ENCODE results near the gene SERPINI1. TPM values are rescaled to one million over a fixed set of nuclear protein-coding genes. Genes with fewer than 3 reads are reported as not detected.
"Not testable (repeated sequence)": the region's sequence is repeated elsewhere in the genome, so short reads cannot be mapped to it uniquely, and the experiment has no call there.

SERPINI1 gene
- total and polyA plus RNA-seq, 4 experiments from 2014 or later = 4.3 to 16.9 (median 9.8) TPM

DNA sequence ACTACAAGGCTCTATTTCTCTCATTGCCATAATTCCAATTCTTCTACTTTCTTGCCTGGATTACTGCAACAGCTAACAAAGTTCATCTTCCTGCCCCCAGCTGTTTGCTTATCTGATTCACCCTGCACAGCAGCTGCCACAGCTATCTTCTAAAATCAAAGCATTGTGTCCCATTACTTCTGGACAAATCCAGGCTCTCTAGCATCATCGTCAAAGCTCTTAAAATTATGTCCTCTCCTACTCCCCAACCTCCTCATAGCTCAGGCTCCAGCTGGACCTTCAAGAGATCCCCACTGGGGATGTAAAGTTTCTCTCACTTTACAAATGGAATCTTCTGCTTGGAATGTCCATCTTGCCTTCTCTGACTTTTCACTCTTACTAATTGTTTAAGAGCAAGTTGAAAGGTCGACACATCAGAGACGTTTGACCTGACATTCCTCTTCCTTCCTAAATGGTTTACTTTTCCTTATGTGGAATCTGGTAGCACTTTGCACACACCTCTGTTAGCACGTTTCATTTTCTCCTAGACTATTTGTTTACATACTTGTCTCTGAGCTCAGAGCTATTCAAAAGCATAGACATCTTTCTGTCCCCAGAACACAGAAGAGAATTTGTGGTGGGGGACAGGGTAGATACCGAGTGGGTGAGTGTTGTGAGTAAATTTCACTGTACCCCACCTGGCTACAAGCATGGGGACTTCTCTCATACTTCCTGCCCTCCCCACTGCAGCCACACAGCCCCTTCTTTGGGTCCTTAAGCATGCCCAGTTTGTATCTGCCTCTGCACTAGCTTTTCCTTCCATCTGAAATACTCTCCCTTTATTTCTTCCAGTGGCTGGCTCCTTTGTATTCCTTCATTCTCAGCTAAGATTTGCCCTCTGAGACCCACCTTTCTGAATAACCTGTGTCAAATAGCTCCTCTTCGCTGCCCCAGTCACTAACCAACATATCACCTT lies 77.9 kb downstream of the SERPINI1 start:
- Mint-ChIP-seq H3K27ac (no peak overlapping the region), H3K4me1 (no peaks in the 10 kb centered on the region), H3K4me3 (no peak overlapping the region), H3K36me3 (no peaks in the 10 kb centered on the region), H3K27me3 (no peaks in the 10 kb centered on the region), H3K9me3 (no peaks in the 10 kb centered on the region)
- Histone ChIP-seq H3K4me1 (ENCODE audit: insufficient read depth, low read length) (no peaks in the 10 kb centered on the region), H3K36me3 (ENCODE audit: insufficient read depth, low read length) (no peaks in the 10 kb centered on the region), H3K4me3 (ENCODE audit: low read length in 2 of 2) (no peak overlapping the region), H3K27ac (ENCODE audit: low read depth, low read length) (no peak overlapping the region), H3K27me3 (ENCODE audit: insufficient read depth, low read length) (no peaks in the 10 kb centered on the region), H3K9me3 (ENCODE audit: control insufficient read depth in 1 of 2, low read length in 2 of 2) (no peaks in the 10 kb centered on the region)
- ChIA-PET POLR2A (ENCODE audit: partially characterized antibody) (no interaction called here), CTCF (ENCODE audit: partially characterized antibody) (no interaction called here)
- intact Hi-C loops (cut with micrococcal nuclease) = no loop called here
- DNase-seq = no peak

DNA sequence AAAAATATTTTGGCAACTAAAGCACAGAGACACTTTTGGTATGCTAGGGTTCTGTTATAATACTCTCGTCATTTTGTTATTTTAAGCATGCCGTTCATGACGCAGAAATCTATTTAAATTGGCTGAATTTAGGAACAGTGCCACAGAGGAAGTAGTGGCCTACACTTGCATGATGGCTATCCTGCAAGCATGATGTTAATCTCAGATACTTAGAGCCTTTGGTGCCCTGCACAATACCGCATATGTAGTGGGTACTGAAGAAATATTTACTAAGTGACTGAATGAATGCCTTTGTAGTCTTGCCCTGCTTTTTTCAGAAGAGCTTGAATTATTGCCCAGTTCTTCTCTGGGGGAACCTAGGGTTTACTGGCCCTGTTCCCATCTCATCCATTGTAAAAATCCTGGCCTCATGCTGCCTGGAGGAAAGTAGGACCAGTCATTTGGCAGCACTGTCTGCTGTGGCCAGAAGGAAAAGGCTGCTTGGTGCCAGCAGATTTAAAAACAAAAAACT lies 79.0 kb downstream of the SERPINI1 start:
- ChIA-PET CTCF (ENCODE audit: partially characterized antibody) (no interaction called here), POLR2A (ENCODE audit: partially characterized antibody) (no interaction called here)
- no peak overlapping the region for H3K4me3 Mint-ChIP-seq
- no peaks in the 10 kb centered on the region for H3K4me1 ChIP-seq (ENCODE audit: insufficient read depth, low read length)
- no peaks in the 10 kb centered on the region for H3K9me3 ChIP-seq (ENCODE audit: control insufficient read depth in 1 of 2, low read length in 2 of 2)
- no peak for DNase-seq
- no peaks in the 10 kb centered on the region for H3K36me3 ChIP-seq (ENCODE audit: insufficient read depth, low read length)
- intact Hi-C loops (cut with micrococcal nuclease) = no loop called here
- no peak overlapping the region for H3K27ac Mint-ChIP-seq
- H3K27me3 Mint-ChIP-seq = no peaks in the 10 kb centered on the region
- H3K9me3 Mint-ChIP-seq = no peaks in the 10 kb centered on the region
- H3K27ac ChIP-seq (ENCODE audit: low read depth, low read length) = no peak overlapping the region
- H3K27me3 ChIP-seq (ENCODE audit: insufficient read depth, low read length) = no peaks in the 10 kb centered on the region
- no peaks in the 10 kb centered on the region for H3K4me1 Mint-ChIP-seq
- no peak overlapping the region for H3K4me3 ChIP-seq (ENCODE audit: low read length in 2 of 2)
- no peaks in the 10 kb centered on the region for H3K36me3 Mint-ChIP-seq

DNA sequence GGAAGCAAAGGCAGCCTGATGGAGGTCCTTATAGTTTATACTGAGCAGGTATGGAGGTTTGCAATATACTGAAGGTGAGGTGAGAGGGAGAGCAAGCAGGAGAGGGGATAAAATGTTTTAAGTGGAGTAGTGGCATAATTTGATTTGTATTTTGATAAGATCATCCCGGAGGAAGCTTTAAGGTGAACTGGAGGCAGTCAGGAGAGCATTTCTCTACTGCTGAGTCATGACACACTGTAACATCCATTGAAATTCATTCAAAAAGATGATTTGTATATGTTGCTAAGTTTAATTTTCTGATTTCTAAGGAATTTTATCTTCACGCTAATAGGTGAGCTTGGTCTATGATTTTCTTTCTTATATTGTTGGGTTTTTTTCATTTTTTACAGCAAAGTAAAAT lies 81.4 kb downstream of the SERPINI1 start:
- Mint-ChIP-seq H3K27me3 (no peaks in the 10 kb centered on the region), H3K9me3 (no peaks in the 10 kb centered on the region), H3K36me3 (peaks cover 0 to 6% of the 10 kb centered on the region in 2 donors), H3K27ac (no peak overlapping the region), H3K4me3 (no peak overlapping the region), H3K4me1 (no peaks in the 10 kb centered on the region)
- H3K4me3 ChIP-seq (ENCODE audit: low read length in 2 of 2) = no peak overlapping the region
- no peak for DNase-seq
- no peaks in the 10 kb centered on the region for H3K4me1 ChIP-seq (ENCODE audit: insufficient read depth, low read length)
- ChIA-PET POLR2A (ENCODE audit: partially characterized antibody) (no interaction called here), CTCF (ENCODE audit: partially characterized antibody) (no interaction called here)
- H3K36me3 ChIP-seq (ENCODE audit: insufficient read depth, low read length) = no peaks in the 10 kb centered on the region
- H3K27ac ChIP-seq (ENCODE audit: low read depth, low read length) = no peak overlapping the region
- no peaks in the 10 kb centered on the region for H3K27me3 ChIP-seq (ENCODE audit: insufficient read depth, low read length)
- H3K9me3 ChIP-seq (ENCODE audit: control insufficient read depth in 1 of 2, low read length in 2 of 2) = no peaks in the 10 kb centered on the region
- intact Hi-C loops (cut with micrococcal nuclease) = no loop called here

DNA sequence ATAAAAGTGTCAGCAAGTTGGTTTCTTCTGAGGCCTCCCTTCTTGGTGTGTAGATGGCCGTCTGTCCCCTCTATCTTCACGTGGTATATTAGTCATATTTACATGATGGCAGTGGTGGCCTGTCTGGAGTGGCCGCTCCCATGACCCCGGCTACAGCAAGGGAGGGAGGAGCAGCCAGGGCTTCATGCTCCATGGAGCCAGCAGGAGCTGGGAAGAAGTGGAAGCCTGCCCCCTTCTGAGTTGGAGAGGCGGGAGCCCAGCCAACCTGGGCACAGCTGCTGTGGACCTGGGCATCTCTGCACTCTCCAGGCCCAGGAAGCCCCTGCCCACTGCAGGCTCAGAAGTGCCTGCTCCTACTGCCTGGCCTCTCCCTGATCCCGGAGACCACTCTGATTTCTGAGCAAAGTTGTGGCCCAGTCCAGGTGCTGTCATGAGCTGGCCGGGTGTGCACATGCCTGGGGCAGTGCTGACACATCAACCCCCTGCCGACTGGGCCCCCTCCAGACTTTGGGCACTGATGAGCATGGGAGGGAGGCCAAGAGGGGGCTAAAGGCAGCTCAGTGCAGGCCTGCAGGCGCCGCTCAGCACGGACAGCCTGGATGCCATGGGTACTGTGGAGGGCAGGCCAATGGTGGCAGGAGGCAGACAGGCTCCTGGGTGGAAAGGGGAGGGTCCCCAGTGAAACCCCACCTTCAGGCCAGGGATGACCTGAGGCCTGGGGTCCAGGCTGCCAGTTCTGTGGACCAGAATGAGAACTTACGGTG lies 84.8 kb downstream of the SERPINI1 start:
- Mint-ChIP-seq H3K27ac (no peak overlapping the region), H3K9me3 (no peaks in the 10 kb centered on the region), H3K27me3 (no peaks in the 10 kb centered on the region), H3K4me1 (no peaks in the 10 kb centered on the region), H3K36me3 (peaks cover 0 to 6% of the 10 kb centered on the region in 2 donors), H3K4me3 (no peak overlapping the region)
- ChIA-PET POLR2A (ENCODE audit: partially characterized antibody) (no interaction called here), CTCF (ENCODE audit: partially characterized antibody) (no interaction called here)
- intact Hi-C loops (cut with micrococcal nuclease) = no loop called here
- no peaks in the 10 kb centered on the region for H3K4me1 ChIP-seq (ENCODE audit: insufficient read depth, low read length)
- no peaks in the 10 kb centered on the region for H3K27me3 ChIP-seq (ENCODE audit: insufficient read depth, low read length)
- no peaks in the 10 kb centered on the region for H3K9me3 ChIP-seq (ENCODE audit: control insufficient read depth in 1 of 2, low read length in 2 of 2)
- H3K27ac ChIP-seq (ENCODE audit: low read depth, low read length) = no peak overlapping the region
- H3K36me3 ChIP-seq (ENCODE audit: insufficient read depth, low read length) = no peaks in the 10 kb centered on the region
- H3K4me3 ChIP-seq (ENCODE audit: low read length in 2 of 2) = no peak overlapping the region
- DNase-seq = no peak

- no peak for DNase-seq
- Mint-ChIP-seq H3K36me3 (peaks cover 0 to 6% of the 10 kb centered on the region in 2 donors), H3K27me3 (no peaks in the 10 kb centered on the region), H3K27ac (no peak overlapping the region), H3K4me1 (no peaks in the 10 kb centered on the region), H3K9me3 (no peaks in the 10 kb centered on the region), H3K4me3 (no peak overlapping the region)
- no peaks in the 10 kb centered on the region for H3K36me3 ChIP-seq (ENCODE audit: insufficient read depth, low read length)
- no peak overlapping the region for H3K4me3 ChIP-seq (ENCODE audit: low read length in 2 of 2)
- H3K27me3 ChIP-seq (ENCODE audit: insufficient read depth, low read length) = no peaks in the 10 kb centered on the region
- ChIA-PET POLR2A (ENCODE audit: partially characterized antibody) (no interaction called here), CTCF (ENCODE audit: partially characterized antibody) (no interaction called here)
- no peaks in the 10 kb centered on the region for H3K4me1 ChIP-seq (ENCODE audit: insufficient read depth, low read length)
- H3K9me3 ChIP-seq (ENCODE audit: control insufficient read depth in 1 of 2, low read length in 2 of 2) = no peaks in the 10 kb centered on the region
- intact Hi-C loops (cut with micrococcal nuclease) = no loop called here
- no peak overlapping the region for H3K27ac ChIP-seq (ENCODE audit: low read depth, low read length)
Measured at GRCh38 chr3:167821248-167821805, 85.8 kb downstream of the SERPINI1 start.

GRCh38 chr3:167823738-167824137 lies 88.2 kb downstream of the SERPINI1 start:
- H3K27me3 Mint-ChIP-seq = no peaks in the 10 kb centered on the region
- H3K9me3 Mint-ChIP-seq = no peaks in the 10 kb centered on the region
- no peaks in the 10 kb centered on the region for H3K9me3 ChIP-seq (ENCODE audit: control insufficient read depth in 1 of 2, low read length in 2 of 2)
- no peak overlapping the region for H3K27ac Mint-ChIP-seq
- H3K27ac ChIP-seq (ENCODE audit: low read depth, low read length) = no peak overlapping the region
- no peak overlapping the region for H3K4me3 Mint-ChIP-seq
- H3K4me1 ChIP-seq (ENCODE audit: insufficient read depth, low read length) = no peaks in the 10 kb centered on the region
- H3K4me3 ChIP-seq (ENCODE audit: low read length in 2 of 2) = no peak overlapping the region
- H3K27me3 ChIP-seq (ENCODE audit: insufficient read depth, low read length) = no peaks in the 10 kb centered on the region
- intact Hi-C loops (cut with micrococcal nuclease) = no loop called here
- no peaks in the 10 kb centered on the region for H3K36me3 ChIP-seq (ENCODE audit: insufficient read depth, low read length)
- no peaks in the 10 kb centered on the region for H3K4me1 Mint-ChIP-seq
- peaks cover 0 to 6% of the 10 kb centered on the region in 2 donors for H3K36me3 Mint-ChIP-seq
- ChIA-PET POLR2A (ENCODE audit: partially characterized antibody) (no interaction called here), CTCF (ENCODE audit: partially characterized antibody) (no interaction called here)
- DNase-seq = no peak

GRCh38 chr3:167827588-167827987 lies 92.1 kb downstream of the SERPINI1 start:
- H3K4me3 ChIP-seq (ENCODE audit: low read length in 2 of 2); H3K9me3 Mint-ChIP-seq; CTCF ChIA-PET (ENCODE audit: partially characterized antibody); H3K4me3 Mint-ChIP-seq; POLR2A ChIA-PET (ENCODE audit: partially characterized antibody); H3K36me3 Mint-ChIP-seq; H3K27ac Mint-ChIP-seq; DNase-seq; H3K36me3 ChIP-seq (ENCODE audit: insufficient read depth, low read length); H3K9me3 ChIP-seq (ENCODE audit: control insufficient read depth in 1 of 2, low read length in 2 of 2); H3K27me3 Mint-ChIP-seq; H3K27me3 ChIP-seq (ENCODE audit: insufficient read depth, low read length); H3K4me1 ChIP-seq (ENCODE audit: insufficient read depth, low read length); H3K4me1 Mint-ChIP-seq; H3K27ac ChIP-seq (ENCODE audit: low read depth, low read length); intact Hi-C loops (cut with micrococcal nuclease): not testable (repeated sequence)

Data from CD4-positive, alpha-beta memory T cell (primary cell).